DMS79 treated with DMSO at 0.1 percent for 48 hours (cell line): ENCODE data around the gene TMEM203.

Experiments
- DNase-seq: peaks from one replicate; lab custom pipeline; 2025; lab: John Stamatoyannopoulos, UW

Gene TMEM203

DNA sequence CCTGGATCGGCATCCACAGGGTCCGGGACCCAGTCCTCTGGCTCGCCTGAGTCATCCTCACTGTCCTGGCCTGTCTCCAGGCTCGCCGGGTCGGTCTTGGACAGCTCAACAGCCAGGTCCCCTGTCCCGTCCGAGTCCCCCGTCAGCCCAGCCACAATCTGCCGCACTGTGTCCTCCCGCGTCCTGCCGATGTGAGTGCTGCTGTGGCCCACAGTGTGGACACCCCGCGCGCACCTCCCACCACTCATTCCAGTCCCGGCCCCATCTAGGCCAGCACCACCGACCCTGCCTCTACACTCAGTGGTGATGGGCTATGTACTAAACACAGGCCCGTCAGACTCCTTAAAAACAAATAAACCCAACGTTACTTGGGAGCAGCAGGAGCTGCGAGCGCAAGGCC is 23.8 kb downstream of the TMEM203 start:
- no peak for DNase-seq

- no peak for DNase-seq
Measured at GRCh38 chr9:137180491-137180890, 25.0 kb downstream of the TMEM203 start.

DNA sequence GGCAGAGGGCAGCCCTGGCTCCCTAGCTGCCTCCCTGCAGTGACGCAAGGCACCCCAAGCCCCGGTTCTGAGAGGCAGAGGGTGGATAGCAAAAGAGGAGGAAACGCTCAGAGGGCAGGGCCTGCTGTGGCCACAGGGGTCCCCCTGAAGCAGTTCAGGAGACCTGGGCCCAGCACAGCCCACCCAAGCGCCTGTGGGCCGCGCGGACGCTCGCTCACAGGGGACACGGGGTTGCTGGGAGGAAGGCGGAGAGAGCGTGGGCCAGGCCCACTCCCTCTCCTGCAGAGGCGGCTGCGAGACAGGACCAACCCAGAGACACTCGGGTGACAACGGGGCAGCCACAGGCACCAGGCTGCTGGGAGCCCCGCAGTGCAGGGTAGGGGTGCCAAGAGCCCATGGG is 25.7 kb downstream of the TMEM203 start:
- no peak for DNase-seq

- DNase-seq = no peak
Measured at GRCh38 chr9:137178939-137179630, 26.4 kb downstream of the TMEM203 start.

DNA sequence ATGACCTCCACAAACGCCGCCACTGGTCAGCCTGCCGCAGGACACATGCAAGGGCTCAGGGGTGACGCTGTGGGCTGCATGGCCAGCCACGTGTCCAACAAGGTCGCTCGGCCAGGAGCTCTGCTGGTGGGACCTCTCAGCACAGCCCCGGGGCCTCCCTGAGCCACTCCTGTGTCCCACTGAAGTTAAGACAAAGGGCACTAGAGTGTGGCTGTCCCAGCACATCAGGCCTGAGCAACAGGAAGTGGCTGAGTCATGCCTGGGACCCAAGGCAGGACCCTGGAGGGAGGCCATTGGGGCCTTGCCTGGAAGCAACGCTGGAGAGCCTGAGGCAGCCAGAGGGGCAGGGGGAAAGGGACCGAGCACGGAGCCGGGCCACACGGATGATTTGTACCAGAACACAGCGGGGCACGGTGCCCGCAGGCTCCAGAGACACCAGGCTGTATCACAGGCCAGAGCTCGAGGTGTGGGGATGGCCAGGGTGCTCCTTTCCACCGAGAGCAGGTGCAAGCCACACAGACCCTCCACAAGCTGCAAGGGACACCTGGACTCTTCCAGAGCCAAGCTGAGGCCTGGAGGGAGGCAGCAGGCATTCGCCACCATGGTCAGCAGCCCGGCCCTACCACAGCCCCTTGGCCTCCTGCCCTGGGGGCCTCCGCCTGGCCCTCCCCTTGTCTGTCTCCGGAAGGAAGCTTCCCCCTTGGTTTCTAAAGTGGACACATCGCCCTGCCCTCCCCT is 27.1 kb downstream of the TMEM203 start:
- no peak for DNase-seq

DNA sequence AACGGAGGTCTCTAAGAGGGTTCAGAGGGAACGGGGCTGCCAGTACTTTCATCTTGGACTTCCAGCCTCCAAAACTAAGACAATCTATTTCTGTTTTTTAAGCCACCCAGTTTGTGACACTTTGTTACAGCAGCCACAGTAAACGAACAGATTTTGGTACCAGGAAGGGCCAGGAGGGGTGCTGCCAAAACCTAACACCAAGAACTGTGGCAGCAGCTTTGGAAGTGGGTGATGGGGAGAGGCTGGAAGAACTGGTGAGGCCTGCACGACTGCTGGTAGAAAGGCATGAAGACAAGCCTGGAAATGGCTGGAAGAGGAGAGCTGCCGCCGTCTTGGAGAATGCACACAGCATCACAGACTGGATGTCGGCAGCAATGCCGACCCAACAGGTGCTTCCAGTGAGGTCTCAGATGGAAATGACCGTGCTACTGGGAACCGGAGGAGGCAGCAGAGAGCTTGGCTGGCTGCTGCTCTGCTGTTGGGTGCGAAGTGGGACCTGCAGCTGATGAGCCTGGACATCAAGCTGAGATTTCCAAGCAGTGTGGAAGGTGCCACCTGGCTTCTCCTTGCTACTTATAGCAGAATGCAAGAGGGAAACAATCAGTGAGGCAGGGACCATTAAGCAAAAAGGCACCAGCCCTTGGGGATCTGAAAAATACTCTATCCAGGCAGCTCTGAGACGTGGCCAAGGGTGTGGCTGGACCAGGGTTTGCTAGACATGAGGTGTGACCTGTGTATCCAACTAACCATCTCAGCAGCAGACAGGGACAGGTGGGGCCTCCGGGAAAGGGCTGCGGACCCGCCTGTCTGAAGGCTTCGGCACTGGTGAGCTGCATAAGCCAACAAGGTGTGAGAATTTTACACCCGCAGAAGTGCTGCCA is 28.9 kb downstream of the TMEM203 start:
- no peak for DNase-seq

GRCh38 chr9:137175345-137175961 is 30.0 kb downstream of the TMEM203 start:
- no peak for DNase-seq

DNA sequence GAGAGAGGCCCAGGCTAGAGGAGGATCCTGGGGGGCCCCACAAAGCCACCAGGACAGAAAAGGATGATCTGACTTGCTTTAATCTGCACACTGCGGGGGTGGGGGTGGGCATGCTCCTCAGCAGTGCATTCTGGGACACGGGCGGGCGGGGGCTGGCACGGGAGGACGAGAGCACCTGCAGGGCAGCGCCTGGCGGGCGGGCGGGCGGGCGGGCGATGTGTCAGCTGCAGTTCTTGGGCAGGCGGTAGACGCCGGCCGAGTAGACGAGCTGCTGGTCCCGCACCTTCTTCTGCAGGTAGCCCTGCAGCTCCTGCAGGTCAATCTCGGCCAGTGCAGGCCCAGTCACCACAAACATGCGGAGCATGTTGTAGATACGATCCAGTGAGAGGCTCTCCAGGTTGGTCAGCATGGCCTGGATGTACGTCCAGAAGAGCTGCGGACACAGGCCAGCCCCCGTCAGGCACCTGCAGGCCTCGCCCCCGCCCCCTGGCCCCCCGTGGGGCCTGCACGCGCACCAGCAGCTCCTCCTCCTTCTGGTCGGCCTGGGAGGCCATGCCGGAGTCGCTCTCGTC is 30.6 kb downstream of the TMEM203 start:
- no peak for DNase-seq

DNA sequence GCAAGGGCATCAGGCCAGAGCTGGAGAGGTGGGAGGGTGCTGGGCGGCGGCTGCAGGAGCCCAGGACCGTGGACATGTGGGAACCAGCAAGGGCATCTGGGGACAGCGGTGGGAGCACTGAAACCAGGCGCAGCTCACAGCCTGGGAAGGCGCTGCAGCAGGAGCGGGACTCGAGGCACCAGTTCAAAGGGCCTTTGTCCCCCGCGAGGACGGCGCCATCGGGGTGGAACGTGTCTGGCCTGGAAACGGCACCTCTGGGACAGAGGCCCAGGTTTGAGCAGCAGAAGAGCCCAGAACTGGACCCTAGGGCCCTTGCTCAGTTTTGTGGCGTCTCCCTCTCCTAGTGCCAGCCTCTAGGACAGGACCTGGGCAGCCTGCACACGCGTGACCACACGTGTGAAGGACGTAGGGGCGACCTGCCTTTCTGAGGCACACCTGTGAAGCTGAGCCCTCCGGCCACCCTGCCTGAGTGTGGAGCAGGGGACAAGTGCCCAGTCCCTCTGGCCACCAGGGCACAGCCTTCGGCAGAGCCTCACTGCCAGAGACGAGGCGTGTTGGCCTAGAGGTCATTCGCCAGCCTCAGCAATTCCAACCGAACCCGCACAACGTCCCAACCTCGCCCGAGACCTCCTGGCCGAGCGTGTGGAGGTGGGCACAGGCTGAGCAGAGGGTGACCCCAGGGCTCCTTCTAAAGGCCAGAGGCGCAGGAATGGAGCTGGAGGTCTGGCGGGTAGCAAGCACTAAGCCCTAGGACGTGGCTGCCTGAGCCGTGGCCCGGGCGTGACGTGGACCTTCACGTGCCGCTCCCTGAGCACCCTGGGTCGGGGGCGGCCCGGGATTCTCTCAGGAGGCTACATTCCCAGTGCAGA is 31.4 kb downstream of the TMEM203 start:
- no peak for DNase-seq

DNA sequence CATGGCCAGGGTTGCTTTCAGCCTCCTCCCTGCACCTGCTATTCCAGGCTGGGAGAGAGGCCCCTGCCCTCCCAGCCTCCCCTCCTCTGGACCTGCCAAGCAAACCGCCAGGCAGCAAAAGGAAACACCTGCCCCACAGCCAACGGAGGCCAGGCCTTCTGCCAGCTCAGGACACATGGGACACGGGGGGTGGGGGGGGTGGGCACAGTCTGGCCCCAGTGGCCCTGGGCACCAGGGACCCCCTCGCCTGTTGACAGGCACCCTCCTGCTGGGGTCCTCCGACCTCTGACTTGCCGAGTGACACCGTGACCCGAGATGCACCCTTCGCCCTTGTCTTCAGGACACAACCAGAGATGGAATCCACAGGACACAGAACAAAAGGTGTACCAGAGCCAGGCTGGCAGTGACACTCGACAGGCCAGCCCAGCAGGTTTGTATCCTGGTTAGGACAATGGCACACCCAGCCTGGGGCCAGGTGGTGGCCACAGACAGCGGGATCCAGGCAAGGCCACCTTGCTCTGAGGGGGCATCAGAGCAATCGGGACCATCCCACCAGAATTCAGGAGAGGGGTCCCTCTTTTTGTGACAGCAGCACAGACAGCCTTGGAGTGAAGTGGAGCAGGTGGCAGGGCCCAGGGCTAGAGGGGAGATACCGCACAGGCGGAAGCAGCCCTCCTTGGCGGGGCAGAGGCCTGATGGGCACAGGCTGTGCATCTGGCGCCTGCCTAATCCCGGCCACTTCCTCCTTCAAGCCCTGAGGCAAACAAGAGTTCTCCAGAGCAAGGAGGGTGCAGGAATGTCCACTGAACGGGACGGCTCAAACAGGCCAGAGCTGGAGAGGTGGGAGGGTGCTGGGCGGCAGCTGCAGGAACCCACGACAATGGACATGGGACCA is 32.3 kb downstream of the TMEM203 start:
- DNase-seq = no peak

GRCh38 chr9:137171149-137171900 is 34.1 kb downstream of the TMEM203 start:
- no peak for DNase-seq

GRCh38 chr9:137170486-137171148 is 34.8 kb downstream of the TMEM203 start:
- DNase-seq = no peak

DNA sequence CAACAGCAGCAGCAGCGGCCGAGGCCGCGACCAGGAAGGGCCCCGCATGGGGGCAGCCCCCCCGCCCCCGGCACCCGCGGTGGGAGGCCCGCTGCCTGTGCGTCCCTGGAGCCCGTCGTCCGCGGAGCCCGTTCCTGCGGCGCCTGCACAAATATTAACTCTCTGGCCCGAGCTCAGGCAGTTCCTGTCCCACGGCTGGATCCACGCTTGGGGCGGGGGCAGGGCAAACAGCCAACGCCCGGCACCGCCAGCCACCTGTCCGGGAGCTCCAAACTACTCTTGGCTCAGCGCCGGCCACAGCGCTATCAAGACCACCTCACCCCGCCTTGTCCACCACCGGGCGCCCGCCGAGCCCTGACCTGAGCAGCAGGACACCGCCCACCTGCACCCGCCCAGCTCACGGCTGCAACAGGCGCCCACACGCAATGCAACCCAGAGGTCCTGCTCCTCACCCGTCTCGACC is 35.5 kb downstream of the TMEM203 start, which contains the start of gene LRRC26:
Gene LRRC26 (minus strand): TSS at position 156 of the 463 bp plus-strand sequence. CDS start 108 bp downstream, at position 48.
- no peak for DNase-seq

DNA sequence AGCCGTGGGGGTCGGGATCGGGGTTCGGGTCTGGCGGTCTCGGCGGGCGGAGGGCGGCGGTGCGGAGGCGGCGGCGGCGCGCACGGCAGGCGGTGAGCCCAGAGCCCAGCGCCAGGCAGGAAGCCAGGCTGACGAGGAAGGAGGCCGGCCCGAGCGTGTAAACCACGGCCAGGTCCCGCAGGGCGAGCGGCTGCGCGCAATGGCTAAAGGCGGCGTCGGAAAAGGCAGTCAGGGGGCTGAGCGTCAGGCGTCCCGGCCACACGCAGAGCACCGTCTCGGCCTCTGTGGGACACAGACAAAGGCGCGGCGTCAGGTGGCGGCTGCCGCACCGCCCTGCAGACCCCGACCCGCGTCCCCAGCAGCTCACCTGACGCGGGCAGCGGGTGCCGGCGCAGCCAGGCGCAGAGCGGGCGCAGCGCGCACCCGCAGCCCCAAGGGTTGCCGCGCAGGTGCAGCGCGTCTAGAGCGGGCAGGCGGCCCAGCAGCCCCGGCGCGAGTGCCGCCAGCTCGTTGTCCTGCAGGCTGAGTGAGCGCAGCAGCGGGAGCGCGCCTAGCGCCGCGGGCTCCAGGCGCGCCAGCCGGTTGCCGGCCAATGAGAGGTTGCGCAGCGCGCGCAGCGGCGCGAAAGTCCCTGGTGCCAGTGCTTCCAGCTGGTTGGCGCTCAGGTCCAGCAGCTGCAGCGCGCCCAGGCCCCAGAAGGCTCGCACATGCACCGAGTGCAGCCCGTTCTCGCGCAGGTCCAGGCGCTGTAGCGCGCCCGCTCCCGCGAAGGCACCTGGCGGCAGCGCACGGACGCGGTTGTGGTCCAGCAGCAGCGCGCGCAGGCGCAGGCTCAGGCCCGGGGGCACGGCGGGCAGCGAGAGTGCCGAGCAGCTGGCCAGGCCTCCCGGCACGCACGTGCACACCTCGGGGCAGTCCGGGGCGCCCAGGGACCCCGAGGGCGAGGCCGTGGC is 36.3 kb downstream of the TMEM203 start:
- peak; percentile 75 for DNase-seq

DNA sequence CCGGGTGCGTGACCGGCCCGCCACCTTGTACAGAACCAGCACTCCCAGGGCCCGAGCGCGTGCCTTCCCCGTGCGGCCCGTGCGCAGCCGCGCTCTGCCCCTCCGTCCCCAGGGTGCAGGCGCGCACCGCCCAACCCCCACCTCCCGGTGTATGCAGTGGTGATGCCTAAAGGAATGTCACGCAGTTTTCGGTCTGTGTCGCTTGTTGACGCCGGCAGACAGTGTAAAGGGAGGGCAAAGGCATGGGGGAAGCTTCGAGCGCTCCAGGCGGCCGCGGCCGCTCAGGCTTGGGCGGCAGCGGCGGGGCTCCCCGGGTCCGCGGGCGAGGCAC is 36.9 kb downstream of the TMEM203 start:
- DNase-seq = peak; percentile 66

DNA sequence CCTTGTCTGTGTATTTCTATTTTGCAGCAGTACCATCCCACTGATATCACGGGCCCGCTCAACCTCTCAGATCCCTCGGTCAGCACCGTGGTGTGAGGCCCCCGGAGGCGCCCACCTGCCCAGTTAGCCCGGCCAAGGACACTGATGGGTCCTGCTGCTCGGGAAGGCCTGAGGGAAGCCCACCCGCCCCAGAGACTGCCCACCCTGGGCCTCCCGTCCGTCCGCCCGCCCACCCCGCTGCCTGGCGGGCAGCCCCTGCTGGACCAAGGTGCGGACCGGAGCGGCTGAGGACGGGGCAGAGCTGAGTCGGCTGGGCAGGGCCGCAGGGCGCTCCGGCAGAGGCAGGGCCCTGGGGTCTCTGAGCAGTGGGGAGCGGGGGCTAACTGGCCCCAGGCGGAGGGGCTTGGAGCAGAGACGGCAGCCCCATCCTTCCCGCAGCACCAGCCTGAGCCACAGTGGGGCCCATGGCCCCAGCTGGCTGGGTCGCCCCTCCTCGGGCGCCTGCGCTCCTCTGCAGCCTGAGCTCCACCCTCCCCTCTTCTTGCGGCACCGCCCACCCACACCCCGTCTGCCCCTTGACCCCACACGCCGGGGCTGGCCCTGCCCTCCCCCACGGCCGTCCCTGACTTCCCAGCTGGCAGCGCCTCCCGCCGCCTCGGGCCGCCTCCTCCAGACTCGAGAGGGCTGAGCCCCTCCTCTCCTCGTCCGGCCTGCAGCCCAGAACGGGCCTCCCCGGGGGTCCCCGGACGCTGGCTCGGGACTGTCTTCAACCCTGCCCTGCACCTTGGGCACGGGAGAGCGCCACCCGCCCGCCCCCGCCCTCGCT is 37.5 kb downstream of the TMEM203 start:
- peak; percentile 75 for DNase-seq
